Activated CD4-positive, alpha-beta T cell treated with anti-CD3 and anti-CD28 coated beads for 48 hours (primary cell): ENCODE data around the gene ADCY3.

Experiments
- DNase-seq: peaks from one replicate; pipeline ENCODE4 v3.0.0-alpha.2; 2020

ADCY3 gene

GRCh38 chr2:24827321-24828237 lies 92.5 kb downstream of the ADCY3 start:
- DNase-seq, result peak; percentile 81

DNA sequence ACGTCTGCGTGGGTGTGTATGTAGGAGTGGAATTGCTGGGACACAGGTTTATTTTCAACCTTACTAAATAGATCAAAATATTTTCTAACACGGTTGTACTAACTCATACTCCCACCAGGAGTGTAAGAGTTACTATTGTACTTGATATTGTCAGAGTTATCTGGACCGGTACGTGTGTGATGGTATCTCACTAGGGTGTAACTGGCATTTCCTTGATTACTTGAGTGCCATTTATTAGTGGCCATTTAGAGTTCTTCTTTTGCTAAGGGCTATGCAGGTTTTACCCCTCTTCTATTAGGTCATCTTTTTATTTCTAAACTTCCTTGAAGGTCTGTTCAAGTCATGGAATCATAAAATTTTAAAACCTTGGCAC lies 93.3 kb downstream of the ADCY3 start:
- DNase-seq, result no peak

- no peak for DNase-seq
Observed at GRCh38 chr2:24825883-24826772, 93.9 kb downstream of the ADCY3 start.

GRCh38 chr2:24824966-24825882 lies 94.8 kb downstream of the ADCY3 start:
- DNase-seq, result peak; percentile 61

- no peak for DNase-seq
Observed at GRCh38 chr2:24824071-24824588, 95.9 kb downstream of the ADCY3 start.

DNA sequence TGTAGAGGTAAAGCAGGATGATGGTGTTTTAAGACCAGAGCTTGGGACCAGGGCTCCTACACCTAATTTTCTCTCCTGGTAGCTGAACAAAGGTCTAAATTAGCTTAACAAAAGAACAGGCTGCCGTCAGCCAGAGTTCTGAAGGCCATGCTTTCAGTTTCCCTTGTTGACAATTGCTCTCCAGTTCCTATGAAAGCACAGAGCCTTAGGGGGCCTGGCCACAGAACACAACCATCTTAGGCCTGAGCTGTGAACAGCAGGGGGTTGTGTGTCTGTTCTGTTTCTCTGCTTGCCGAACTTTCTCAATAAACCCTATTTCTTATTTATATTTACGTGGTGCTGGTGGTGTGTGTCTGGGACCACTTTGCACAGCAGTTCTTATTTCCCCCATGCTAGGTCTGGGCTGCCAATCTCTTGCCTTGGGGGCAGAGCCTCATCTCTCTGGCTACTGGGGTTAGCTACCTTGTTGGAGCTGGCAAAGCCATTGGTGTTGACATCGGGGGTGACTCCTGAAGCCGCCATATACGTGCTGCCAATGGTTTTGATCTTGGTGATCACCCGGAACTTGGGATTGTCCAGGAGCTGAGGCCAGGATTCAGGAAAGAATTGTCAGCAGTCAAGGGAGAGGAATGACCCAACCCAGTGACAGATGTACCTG lies 97.9 kb downstream of the ADCY3 start:
- DNase-seq, result no peak

GRCh38 chr2:24821433-24821891 lies 98.6 kb downstream of the ADCY3 start:
- DNase-seq, result no peak

DNA sequence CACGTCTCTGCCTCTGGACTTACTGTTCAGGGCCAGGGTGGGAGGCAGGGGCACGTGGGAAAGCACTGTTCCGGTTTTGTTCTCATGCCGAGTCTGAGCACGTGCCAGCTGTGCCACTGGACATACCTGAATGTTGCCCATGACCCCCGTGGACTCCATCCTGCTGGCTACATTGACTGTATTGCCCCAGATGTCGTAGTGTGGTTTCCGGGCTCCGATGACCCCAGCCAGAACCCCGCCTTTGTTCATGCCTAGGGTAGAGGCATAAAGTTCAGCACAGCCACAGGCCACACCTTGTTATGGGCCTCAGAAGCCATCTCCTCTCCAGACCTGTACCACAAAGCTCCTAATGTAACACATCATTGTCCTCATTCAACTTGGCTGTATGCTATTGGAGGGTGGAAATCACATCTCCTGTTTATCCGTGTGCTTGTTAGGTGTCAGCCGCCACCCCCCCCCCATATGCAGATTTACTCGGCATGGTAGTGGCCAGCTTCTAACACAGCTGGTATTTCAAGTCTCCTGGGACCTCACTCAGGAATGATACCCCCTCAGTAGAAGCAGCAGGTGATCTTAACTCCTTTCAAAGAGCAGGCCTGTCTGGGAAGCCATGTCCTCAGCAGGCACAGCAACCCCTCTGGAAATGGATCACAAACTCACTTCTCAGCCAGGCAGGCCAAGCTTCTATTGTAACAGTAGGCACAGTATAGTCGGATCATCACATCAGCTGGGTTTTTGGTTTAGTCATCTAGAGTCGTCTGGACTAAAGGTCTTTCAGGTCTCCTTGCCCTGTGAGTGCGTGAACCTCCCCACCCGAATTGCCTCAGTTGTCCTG lies 99.2 kb downstream of the ADCY3 start:
- no peak for DNase-seq

GRCh38 chr2:24820175-24820513 lies 99.9 kb downstream of the ADCY3 start:
- DNase-seq, result no peak

DNA sequence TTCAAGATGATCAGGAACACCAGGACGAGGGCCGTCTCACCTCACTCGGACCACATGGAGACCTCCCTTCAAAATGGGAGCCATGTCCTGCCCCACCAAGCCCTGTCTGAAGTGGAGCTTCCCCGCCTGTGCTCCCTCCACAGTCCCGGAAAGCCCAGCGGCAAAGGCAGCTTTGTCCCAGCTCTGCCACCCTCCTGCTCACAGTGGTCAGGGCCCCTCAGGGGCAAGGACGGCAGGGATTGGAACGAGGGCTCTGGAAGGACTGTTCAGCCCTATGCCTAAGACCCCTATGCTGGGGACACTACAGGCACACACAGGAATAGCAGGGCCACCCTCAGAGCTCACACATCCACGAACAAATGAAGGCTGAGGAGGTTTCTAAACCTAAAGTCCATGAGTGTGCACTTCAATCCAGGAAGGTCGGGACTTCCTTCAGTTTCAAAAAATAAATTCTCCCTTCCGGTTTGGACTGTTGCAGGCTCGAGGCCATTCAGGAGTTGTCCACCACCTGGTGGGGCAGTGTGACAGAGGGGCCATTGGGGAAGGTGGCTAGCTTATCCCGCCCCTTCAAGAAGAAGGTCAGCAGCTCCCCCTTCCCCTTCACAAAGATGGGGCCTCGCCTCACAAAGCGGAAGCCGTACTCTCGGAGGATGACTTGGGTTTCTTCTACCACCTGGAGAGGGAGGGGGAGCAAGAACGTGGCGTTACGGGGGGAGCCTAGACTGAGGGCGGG lies 100.4 kb downstream of the ADCY3 start:
- no peak for DNase-seq

GRCh38 chr2:24818721-24819167 lies 101.3 kb downstream of the ADCY3 start:
- DNase-seq, result no peak

DNA sequence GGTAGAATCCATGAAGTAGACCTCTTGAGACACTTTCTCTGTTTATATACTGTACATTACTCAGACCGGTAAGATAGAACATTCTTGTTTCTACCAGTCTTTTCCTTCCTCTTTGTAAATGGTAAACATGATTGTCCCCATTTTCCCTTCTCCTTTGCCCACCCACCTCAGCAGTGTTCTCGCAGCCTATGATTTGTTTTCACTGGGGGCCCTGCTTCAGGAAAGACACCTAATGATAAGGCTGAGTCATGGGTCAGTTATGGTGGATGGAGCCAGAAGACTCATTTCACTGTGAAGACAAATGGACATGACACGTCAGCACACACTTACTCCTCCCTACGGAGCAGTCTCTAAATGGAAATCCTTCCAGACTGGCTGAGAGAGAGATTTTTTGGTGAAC lies 103.2 kb downstream of the ADCY3 start:
- DNase-seq, result no peak

- no peak for DNase-seq
Observed at GRCh38 chr2:24816404-24816803, 103.6 kb downstream of the ADCY3 start.

DNA sequence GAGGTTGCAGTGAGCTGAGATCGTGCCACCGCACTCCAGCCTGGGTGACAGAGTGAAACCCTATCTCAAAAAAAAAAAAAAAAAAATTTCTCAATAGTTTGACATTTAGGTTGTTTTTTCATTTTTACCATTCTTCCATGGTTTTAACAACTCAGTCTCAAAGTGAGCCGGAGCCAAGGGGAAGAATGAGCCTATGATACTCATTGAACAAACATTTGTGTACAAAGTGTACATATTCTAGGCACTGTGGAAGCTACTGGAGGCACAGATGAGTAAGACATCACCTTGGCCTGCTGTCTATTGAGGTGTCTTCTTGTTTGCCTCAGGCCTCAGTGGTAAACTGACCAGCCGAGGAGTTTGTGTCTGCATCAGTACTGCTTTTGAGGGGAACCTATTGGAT lies 104.9 kb downstream of the ADCY3 start:
- no peak for DNase-seq

DNA sequence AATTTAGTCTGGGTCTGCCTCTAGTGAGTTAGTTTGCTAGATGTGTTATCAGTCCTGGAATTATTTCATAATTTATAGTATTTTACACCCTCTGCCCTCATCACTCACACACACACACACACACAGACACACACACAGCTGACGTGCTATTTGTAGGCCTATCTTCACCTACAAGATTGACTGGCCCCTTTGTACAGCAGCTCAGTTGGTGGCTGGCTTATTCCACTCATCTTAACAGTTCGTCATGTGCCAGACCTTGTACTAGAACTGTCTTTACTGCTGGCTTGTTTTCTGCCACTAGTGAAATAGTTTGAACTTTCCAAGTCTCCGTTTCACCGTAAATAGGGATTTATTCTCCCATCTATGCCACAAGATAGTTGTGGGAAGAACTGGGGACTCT lies 105.5 kb downstream of the ADCY3 start:
- DNase-seq, result no peak

DNA sequence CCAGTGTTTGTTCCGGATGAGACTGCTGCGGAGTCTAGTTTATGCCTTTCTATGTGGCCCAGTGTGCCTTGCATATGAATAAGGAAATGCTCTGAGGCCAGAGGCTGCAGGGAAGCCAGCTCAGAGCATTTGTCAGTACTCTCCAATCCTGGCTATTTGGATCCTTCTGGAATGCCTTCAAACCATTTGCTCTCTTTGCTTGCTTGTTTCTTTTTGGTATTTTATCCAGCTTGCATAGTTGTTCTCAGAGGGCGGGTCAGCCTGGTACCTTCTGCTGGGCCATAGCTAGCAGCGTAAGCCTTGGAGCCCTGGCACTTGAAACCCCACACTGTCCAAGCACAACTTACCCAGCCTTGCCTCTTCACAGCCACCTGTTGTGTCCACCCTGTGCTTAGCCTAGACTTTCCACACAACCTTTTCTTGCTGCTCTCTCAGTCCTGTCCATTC lies 106.3 kb downstream of the ADCY3 start:
- DNase-seq, result no peak

GRCh38 chr2:24809316-24810007 lies 110.6 kb downstream of the ADCY3 start:
- DNase-seq, result no peak

- no peak for DNase-seq
Observed at GRCh38 chr2:24806661-24807036, 113.4 kb downstream of the ADCY3 start.
